ENCODE measurements around the gene IL26. TPM values are rescaled to one million over a fixed set of nuclear protein-coding genes. Genes with fewer than 3 reads are reported as not detected.

The IL26 gene
- total and polyA plus RNA-seq, 2 of the 4 experiments (the other 2 are of a cell fraction) = not detected

- H3K4me3 ChIP-seq (ENCODE audit: insufficient read depth, low read depth, low read length) = no peak overlapping the region
- H2AK9ac ChIP-seq (replicated peaks; ENCODE audit: low read depth, low read length, poor library complexity) = no peak overlapping the region
- H3K14ac ChIP-seq (replicated peaks; ENCODE audit: low read depth, low read length) = no peak overlapping the region
- in situ Hi-C loops (cut with MboI; ENCODE audit: low sequenced_read_pairs) (no loop called here), intact Hi-C loops (cut with micrococcal nuclease) (no loop called here), dilution Hi-C loops (cut with HindIII; ENCODE audit: low sequenced_read_pairs, unreplicated experiment) (no loop called here)
- no peak overlapping the region for H4K91ac ChIP-seq (ENCODE audit: insufficient read depth, low read depth, low read length)
- no peaks in the 10 kb centered on the region for H4K20me1 ChIP-seq (ENCODE audit: insufficient read depth, low read length)
- no peak overlapping the region for H2AFZ ChIP-seq (replicated peaks; ENCODE audit: low read length, poor library complexity)
- no peak overlapping the region for H4K5ac ChIP-seq (ENCODE audit: low read depth, low read length)
- H2BK120ac ChIP-seq (ENCODE audit: low read depth, low read length) = no peak overlapping the region
- H2BK5ac ChIP-seq (ENCODE audit: low read depth, low read length, poor library complexity, severe bottlenecking) = no peak overlapping the region
- H3K4me1 ChIP-seq (ENCODE audit: control insufficient read depth, insufficient read depth, low read length) = no peaks in the 10 kb centered on the region
- whole genome bisulfite sequencing, 2 experiments (ENCODE audit: extremely low coverage in 2 of 2, insufficient read length in 1 of 2) = no CpG with 5 or more reads among the region's 2 CpGs
- H3K27me3 ChIP-seq (ENCODE audit: control insufficient read depth, insufficient read depth, low read length) = no peaks in the 10 kb centered on the region; the same call in 1 of the 2 replicates
- no TSS peak for BruUV-seq (replicated peaks)
- H3K56ac ChIP-seq (ENCODE audit: extremely low read depth, insufficient read depth, low read length) = no peak overlapping the region
- no peaks in the 10 kb centered on the region for H3K36me3 ChIP-seq (ENCODE audit: control insufficient read depth, insufficient read depth, low read length)
- H2BK20ac ChIP-seq (ENCODE audit: low read depth, low read length) = no peak overlapping the region
- ChIA-PET POLR2A (ENCODE audit: unreplicated experiment) (no interaction called here), CTCF (interaction anchor here (0.6 to 0.8 kb wide), 2 partner anchors 16 to 658 kb away, joined by 4 to 8 read pairs; no protein-coding TSS in a partner anchor)
- ATAC-seq (ENCODE audit: low read depth) (no peak), DNase-seq (no peak)
- H3K23ac ChIP-seq (ENCODE audit: low read depth, low read length) = no peak overlapping the region
- no peak overlapping the region for H3K4me2 ChIP-seq (ENCODE audit: low read depth, low read length)
- no peaks in the 10 kb centered on the region for H3K79me1 ChIP-seq (ENCODE audit: low read depth in 1 of 2, low read length in 2 of 2)
- H3K9ac ChIP-seq (ENCODE audit: low read depth, low read length) = no peak overlapping the region
- H2BK15ac ChIP-seq (ENCODE audit: low read depth, low read length) = no peak overlapping the region
- no peak overlapping the region for H3K18ac ChIP-seq (ENCODE audit: low read depth, low read length)
- TF ChIP-seq NFE2L2 (IDR thresholded peaks at IDR 0.05; ENCODE audit: low read depth, low read length) (no peak), CEBPB (IDR thresholded peaks at IDR 0.05; ENCODE audit: low read depth, low read length) (no peak), MAFK (IDR thresholded peaks at IDR 0.05; ENCODE audit: low read depth, low read length) (no peak), MXI1 (IDR thresholded peaks at IDR 0.05; ENCODE audit: borderline replicate concordance, low read depth, low read length) (no peak), RCOR1 (IDR thresholded peaks at IDR 0.05; ENCODE audit: insufficient replicate concordance, low read length) (no peak), MAZ (IDR thresholded peaks at IDR 0.05; ENCODE audit: borderline replicate concordance, low read depth, low read length) (no peak), SMC3 (IDR thresholded peaks at IDR 0.05; ENCODE audit: low read depth, low read length) (no peak), POLR2A (IDR thresholded peaks at IDR 0.05; ENCODE audit: low read depth, low read length) (no peak), BHLHE40 (IDR thresholded peaks at IDR 0.05; ENCODE audit: low read depth, low read length) (no peak), CHD1 (IDR thresholded peaks at IDR 0.05; ENCODE audit: low read depth, low read length) (no peak)
- TF ChIP-seq, protein P1, sequence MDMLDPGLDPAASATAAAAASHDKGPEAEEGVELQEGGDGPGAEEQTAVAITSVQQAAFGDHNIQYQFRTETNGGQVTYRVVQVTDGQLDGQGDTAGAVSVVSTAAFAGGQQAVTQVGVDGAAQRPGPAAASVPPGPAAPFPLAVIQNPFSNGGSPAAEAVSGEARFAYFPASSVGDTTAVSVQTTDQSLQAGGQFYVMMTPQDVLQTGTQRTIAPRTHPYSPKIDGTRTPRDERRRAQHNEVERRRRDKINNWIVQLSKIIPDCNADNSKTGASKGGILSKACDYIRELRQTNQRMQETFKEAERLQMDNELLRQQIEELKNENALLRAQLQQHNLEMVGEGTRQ (IDR thresholded peaks at IDR 0.05; ENCODE audit: low read depth, low read length) = no peak
- TF ChIP-seq, protein P2, sequence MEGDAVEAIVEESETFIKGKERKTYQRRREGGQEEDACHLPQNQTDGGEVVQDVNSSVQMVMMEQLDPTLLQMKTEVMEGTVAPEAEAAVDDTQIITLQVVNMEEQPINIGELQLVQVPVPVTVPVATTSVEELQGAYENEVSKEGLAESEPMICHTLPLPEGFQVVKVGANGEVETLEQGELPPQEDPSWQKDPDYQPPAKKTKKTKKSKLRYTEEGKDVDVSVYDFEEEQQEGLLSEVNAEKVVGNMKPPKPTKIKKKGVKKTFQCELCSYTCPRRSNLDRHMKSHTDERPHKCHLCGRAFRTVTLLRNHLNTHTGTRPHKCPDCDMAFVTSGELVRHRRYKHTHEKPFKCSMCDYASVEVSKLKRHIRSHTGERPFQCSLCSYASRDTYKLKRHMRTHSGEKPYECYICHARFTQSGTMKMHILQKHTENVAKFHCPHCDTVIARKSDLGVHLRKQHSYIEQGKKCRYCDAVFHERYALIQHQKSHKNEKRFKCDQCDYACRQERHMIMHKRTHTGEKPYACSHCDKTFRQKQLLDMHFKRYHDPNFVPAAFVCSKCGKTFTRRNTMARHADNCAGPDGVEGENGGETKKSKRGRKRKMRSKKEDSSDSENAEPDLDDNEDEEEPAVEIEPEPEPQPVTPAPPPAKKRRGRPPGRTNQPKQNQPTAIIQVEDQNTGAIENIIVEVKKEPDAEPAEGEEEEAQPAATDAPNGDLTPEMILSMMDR (conservative IDR thresholded peaks at IDR 0.05; ENCODE audit: low read depth, low read length) = no peak
- TF ChIP-seq, protein P3, sequence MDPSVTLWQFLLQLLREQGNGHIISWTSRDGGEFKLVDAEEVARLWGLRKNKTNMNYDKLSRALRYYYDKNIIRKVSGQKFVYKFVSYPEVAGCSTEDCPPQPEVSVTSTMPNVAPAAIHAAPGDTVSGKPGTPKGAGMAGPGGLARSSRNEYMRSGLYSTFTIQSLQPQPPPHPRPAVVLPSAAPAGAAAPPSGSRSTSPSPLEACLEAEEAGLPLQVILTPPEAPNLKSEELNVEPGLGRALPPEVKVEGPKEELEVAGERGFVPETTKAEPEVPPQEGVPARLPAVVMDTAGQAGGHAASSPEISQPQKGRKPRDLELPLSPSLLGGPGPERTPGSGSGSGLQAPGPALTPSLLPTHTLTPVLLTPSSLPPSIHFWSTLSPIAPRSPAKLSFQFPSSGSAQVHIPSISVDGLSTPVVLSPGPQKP (IDR thresholded peaks at IDR 0.05; ENCODE audit: borderline replicate concordance, low read depth, low read length) = no peak
- no peaks in the 10 kb centered on the region for H3K9me3 ChIP-seq (ENCODE audit: control insufficient read depth, insufficient read depth, low read length)
- no peak overlapping the region for H4K8ac ChIP-seq (ENCODE audit: low read depth in 2 of 2, low read length in 2 of 2)
- H3K9me1 ChIP-seq (ENCODE audit: insufficient read depth, low read length) = no peaks in the 10 kb centered on the region
- H3K27ac ChIP-seq (ENCODE audit: insufficient read depth, low read length) = no peak overlapping the region
- H3K4ac ChIP-seq (ENCODE audit: low read depth, low read length) = no peak overlapping the region
- H2AK5ac ChIP-seq (ENCODE audit: low read depth, low read length) = no peak overlapping the region
Measured at GRCh38 chr12:68162374-68162773, 63.2 kb downstream of the IL26 start.
